ENCODE data around the gene STAC2. TPM values are rescaled to one million over a fixed set of nuclear protein-coding genes. Genes with fewer than 3 reads are reported as not detected.

The STAC2 gene
- total RNA-seq = not detected in 2 replicates

DNA sequence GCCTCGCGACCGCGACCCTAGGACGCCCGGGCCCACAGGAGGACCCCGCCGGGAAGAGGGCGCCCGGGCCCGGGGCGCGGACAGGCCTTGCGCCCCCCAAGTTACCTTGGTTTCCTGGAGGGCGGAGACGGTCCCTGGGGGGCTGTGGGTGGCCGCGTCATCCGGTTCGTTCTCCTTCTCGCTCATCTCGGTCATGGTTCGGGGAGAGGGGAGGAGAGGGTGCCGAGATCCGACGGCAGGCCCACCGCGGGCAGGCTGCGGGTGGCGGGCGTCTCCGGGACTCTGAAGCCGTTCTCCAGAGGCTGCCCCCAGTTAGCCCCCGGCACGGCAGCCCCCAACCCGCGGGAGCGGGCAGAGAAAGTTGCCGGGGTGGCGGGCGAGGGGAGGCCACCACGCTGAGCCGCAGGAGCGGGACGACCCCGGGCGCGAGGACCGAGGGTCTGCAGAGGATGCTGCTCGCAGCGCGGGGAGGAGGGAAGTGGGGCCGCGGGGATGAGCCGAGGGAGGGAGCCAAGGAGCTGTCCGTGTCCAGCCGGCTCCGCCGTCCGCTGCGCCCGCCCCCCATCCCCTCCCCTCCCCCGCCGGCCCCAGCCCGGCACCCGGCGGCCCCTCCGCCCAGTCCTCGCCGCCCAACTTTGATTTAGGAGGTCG lies at the start of gene STAC2:
Gene STAC2, minus strand, starts transcription at position 638 of the 651 bp plus-strand sequence. Its CDS starts 443 bp downstream, at position 195.

GRCh38 chr17:39200070-39200879 lies 25.5 kb downstream of the STAC2 start, which contains the start of gene RPL19:
Gene RPL19, plus strand, starts transcription at chr17:39200283. Its CDS starts 62 bp downstream, at chr17:39200345.

DNA sequence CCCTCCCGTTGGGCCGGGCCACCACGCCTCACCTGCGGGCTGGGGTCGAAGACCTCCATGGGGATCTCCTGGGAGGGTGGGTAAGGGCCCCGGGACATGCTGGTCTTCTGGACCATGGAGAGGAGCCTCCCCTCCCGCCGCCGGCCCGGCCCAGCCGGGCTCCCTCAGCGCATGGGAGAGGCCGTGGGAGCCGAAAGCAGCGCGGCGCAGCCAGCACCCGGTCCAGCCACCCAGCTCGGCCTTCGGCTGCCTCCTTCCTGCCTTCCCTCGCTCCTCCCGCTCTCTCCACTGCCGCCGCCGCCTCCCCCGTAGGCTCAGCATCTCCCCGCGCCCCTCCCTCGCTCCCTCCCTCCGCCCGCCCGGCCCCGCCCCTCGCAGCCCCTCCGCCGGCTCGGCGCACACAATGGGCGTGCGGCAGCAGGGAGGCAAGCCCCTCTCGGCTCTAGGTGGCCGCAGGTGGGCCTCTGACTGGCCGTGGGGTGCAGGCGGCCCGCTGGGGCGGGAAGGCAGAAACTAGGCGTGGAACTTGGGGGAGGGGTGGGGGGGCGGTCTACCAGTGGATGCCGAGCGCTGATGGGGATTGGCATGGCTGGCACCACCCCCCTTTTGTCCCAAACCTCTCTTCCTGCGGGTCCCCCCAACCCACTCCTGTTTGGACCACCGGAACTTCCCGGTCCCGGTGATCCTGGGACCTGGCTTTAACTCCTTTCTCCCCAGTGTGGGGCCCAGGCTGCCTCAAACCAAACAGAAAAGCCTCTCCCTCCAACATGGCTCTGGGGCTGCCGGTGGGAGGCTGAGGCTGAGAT lies 28.2 kb downstream of the STAC2 start, which contains the start of gene CACNB1:
Gene CACNB1, minus strand, starts transcription at position 290 of the 806 bp plus-strand sequence. Its CDS starts 174 bp downstream, at position 116.

DNA sequence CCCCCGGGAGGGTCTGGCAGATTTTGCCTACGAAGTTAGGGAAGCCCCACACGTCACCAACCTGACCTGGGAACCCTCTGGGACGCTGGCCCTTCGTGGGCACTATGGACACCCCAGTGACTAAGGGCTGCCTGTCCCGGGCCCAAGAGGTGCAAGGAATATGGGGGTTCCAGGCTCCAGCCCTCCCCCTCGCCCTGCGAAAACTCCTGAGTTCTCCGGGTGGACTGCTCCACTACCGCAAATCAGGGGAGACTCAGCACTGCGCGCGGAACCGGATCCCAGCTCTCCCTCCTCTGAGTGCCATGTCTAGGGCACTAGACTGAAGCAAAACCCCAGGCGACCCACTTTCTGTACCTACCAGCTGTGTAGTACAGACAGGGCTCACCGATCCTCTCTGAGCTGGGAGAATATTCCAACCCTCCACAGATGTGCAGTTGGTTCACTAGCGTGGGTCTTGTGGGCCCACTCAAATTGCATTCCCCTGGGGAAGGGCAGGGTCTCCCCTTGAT lies 59.9 kb downstream of the STAC2 start, which contains the start of gene ARL5C:
Gene ARL5C, minus strand, starts transcription at position 321 of the 509 bp plus-strand sequence. CDS start 401 bp downstream, outside the sequence.

Other genes starting within 250 kb of the STAC2 start
- gene PLXDC1, start 74.3 kb downstream of the STAC2 start, total RNA-seq = 11.8 and 18.5 TPM in 2 replicates
- gene ARL5C, start 59.8 kb downstream of the STAC2 start, total RNA-seq = not detected in 2 replicates
- gene CACNB1, start 28.3 kb downstream of the STAC2 start, total RNA-seq = 7.9 and 10.1 TPM in 2 replicates
- 1,631 and 2,257 TPM in 2 replicates for gene RPL19, start 25.7 kb downstream of the STAC2 start, total RNA-seq
- 11.4 and 13.5 TPM in 2 replicates for gene FBXL20, start 175.7 kb upstream of the STAC2 start, total RNA-seq
- 23.2 and 23.7 TPM in 2 replicates for gene MED1, start 225.3 kb upstream of the STAC2 start, total RNA-seq
- gene CDK12, start 235.5 kb upstream of the STAC2 start, total RNA-seq = 25.8 and 30.5 TPM in 2 replicates